K562 treated with DMSO at 1 percent for 48 hours (cell line): ENCODE results near the gene OXCT2. TPM values are rescaled to one million over a fixed set of nuclear protein-coding genes. Genes with fewer than 3 reads are reported as not detected.

Experiments
- total RNA-seq: library from RNA; unstranded; fragments of 300-600 nt; gene quantifications from 2 replicates; pipeline ENCODE4 v1.2.3, GENCODE V29; 2022; ENCODE audit warnings: low replicate concordance; ENCODE audit errors: extremely low read depth

Gene OXCT2
- total RNA-seq = not detected in 2 replicates

DNA sequence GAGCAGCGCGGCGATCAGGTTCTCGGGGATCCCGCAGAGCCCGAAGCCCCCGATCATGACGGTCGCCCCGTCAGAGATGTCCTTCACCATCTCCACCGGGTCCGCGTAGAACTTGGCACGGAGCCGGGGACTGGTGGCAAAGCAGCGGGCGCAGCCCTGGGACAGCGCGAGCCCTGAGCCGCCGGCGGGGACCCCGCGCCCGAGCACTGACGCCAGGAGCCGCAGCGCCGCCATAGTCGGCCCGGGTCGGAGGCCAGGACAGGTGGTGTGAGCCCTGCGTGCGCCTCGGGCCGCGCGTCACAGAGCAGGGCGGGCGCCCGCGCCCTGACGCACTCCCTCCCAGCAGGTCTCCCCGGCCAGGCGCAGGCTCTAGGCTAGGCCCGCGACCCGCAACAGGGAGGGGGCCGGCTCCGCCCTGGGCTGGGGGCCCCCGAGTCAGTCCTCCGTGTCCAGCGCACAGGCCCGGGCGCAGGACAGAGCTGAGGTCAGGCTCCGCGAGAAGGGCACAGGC, at the start of gene OXCT2:
Gene OXCT2 (minus strand): TSS at position 327 of the 511 bp plus-strand sequence. CDS start 93 bp downstream, at position 234.

DNA sequence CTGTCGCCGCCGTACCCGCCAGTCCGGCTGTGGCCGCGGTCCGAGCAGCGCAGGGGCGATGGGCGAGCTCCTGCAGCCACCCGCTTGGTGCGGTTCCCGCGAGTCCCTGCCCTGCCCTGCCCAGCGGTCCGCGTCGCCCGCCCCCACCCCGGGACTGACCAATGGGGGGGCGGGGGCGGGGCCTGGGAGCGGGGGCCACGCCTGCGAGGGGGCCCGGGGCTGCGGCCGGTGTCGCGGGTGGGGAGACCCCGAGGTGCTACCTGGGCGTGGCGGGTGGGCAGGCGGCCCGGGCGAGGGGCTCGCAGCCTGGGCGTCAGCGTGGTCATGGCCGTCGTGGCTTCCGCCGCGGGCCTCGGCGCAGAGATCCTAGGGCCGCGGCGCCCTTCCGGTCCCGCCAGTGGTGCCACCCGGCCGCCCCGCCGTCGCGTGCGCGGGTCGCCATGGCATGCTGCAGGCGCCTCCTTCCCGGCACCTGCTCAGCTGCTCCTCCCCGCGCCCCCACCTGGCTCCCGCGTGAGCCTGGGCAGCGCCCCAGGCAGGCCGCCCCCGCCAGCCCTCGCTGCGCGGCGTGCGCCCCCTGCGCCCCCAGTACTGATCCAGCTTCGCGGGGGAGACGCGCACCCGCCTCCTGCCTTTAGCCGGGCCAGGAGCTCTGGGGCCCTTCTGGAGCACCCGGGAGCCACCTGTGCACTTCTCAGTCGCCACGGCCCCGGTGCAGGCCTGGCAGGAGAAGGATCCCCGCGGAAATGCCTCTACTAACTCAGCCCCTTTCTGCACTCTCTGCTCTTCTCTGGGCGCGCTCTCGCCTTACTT, 17.8 kb upstream of the OXCT2 start, which contains the start of gene BMP8B:
Gene BMP8B (minus strand): TSS at position 108 of the 813 bp plus-strand sequence. CDS start 380 bp downstream, outside the sequence.

GRCh38 chr1:39738622-39739366, 32.4 kb downstream of the OXCT2 start, which contains the start of gene PPIE:
Gene PPIE (plus strand): TSS chr1:39738882. CDS start chr1:39738901, 19 bp downstream.

Other genes with a start within 250 kb of the OXCT2 start
- gene PABPC4, start 194.6 kb downstream of the OXCT2 start, total RNA-seq = not detected in 2 replicates
- gene HEYL, start 131.7 kb downstream of the OXCT2 start, total RNA-seq = not detected in 2 replicates
- not detected in 2 replicates for gene NT5C1A, start 99.2 kb downstream of the OXCT2 start, total RNA-seq
- gene HPCAL4, start 79.9 kb downstream of the OXCT2 start, total RNA-seq = not detected in 2 replicates
- gene PPIE, start 32.5 kb downstream of the OXCT2 start, total RNA-seq = not detected in 2 replicates
- gene BMP8B, start 17.5 kb upstream of the OXCT2 start, total RNA-seq = not detected in 2 replicates
- gene TRIT1, start 112.2 kb upstream of the OXCT2 start, total RNA-seq = not detected in 2 replicates
- not detected in 2 replicates for gene MYCL, start 130.6 kb upstream of the OXCT2 start, total RNA-seq
- not detected in 2 replicates for gene MFSD2A, start 183.8 kb upstream of the OXCT2 start, total RNA-seq